Measurements from ENCODE around the gene CCDC127. TPM values are rescaled to one million over a fixed set of nuclear protein-coding genes. Genes with fewer than 3 reads are reported as not detected.
"Not testable (repeated sequence)": the region's sequence is repeated elsewhere in the genome, so short reads cannot be mapped to it uniquely, and the experiment has no call there.

Gene CCDC127
- total and polyA plus RNA-seq, 7 donors, result 4.1 to 11.2 (median 7.0) TPM

- 79 to 84% (median 84%) methylated on average over 12 of the region's 12 CpGs for WGBS, 3 donors
- H3K27ac ChIP-seq; DNase-seq; ATAC-seq; H3K4me3 ChIP-seq; H3K9me3 ChIP-seq; intact Hi-C loops (cut with DNase I); H3K27me3 ChIP-seq (ENCODE audit: insufficient read depth in 3 of 3, low read length in 2 of 3); H3K4me1 ChIP-seq: not testable (repeated sequence)
- H3K36me3 ChIP-seq (ENCODE audit: insufficient read depth in 1 of 2, low read depth in 1 of 2), result peaks cover 0 to 99% of the 10 kb centered on the region in 2 donors
These were observed 25.9 kb upstream of the CCDC127 start for GRCh38 chr5:243683-244367.

- ATAC-seq, result peak; percentile 92 to 98 (median 96)
- H3K9me3 ChIP-seq; intact Hi-C loops (cut with DNase I); H3K27me3 ChIP-seq (ENCODE audit: insufficient read depth in 3 of 3, low read length in 2 of 3); H3K4me3 ChIP-seq; DNase-seq; H3K4me1 ChIP-seq: not testable (repeated sequence)
- Histone ChIP-seq H3K27ac (peak overlapping the region; percentile 50), H3K36me3 (ENCODE audit: insufficient read depth in 1 of 2, low read depth in 1 of 2) (peaks cover 0 to 98% of the 10 kb centered on the region in 2 donors)
- 33 to 56% (median 34%) methylated on average over 13 of the region's 13 CpGs for WGBS, 3 donors
These were observed 23.2 kb upstream of the CCDC127 start for GRCh38 chr5:241045-241669.

DNA sequence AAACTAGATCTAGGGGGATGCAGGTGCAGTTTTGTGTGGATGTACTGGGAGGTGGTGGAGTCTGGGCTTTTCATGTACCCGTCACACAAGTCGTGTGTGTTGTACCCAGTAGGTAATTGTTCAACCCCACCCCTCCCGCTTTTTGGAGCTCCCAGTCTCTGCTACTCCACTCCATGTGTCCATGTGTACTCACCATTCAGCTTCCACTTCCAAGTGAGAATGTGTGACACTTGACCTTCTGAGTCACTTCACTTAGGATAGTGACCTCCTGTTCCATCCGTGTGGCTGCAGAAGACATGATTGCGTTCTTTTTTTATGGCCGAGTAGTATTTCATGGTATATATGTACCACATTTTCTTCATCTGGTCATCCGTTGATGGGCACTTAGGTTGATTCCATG is 22.6 kb upstream of the CCDC127 start:
- DNase-seq, result not testable (repeated sequence)
- Histone ChIP-seq H3K27ac (peak overlapping the region; percentile 50), H3K36me3 (ENCODE audit: insufficient read depth in 1 of 2, low read depth in 1 of 2) (peaks cover 0 to 98% of the 10 kb centered on the region in 2 donors)

DNA sequence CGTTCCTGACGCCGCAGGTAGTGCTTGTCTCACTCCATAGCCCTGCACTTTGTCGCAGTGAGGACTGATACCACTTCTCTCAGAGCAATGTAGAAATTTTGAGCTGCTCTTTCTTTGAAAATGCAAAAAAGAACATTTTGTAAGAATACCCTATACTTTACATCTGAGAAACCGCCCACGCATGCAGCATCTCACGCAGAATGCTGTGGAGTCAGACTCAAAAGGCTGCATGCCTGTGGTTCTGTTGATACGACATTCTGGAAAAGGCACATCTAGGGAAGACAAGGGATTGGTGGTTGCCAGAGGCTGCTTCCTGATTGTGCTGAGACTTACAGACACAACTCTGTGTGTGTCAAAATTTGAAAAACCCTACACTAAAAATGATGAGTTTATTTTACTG is 20.0 kb upstream of the CCDC127 start:
- H3K27me3 ChIP-seq (ENCODE audit: insufficient read depth in 3 of 3, low read length in 2 of 3); intact Hi-C loops (cut with DNase I); ATAC-seq; H3K4me3 ChIP-seq; H3K4me1 ChIP-seq; DNase-seq; H3K27ac ChIP-seq; H3K9me3 ChIP-seq: not testable (repeated sequence)
- WGBS, 3 donors, result 96 to 99% (median 96%) methylated on average over 5 to 8 of the region's 8 CpGs
- peaks cover 0 to 98% of the 10 kb centered on the region in 2 donors for H3K36me3 ChIP-seq (ENCODE audit: insufficient read depth in 1 of 2, low read depth in 1 of 2)

More for the DNA sequence above, 22.6 kb upstream of the CCDC127 start:
- intact Hi-C loops (cut with DNase I); H3K4me3 ChIP-seq; H3K27me3 ChIP-seq (ENCODE audit: insufficient read depth in 3 of 3, low read length in 2 of 3); H3K4me1 ChIP-seq; H3K9me3 ChIP-seq: not testable (repeated sequence)
- 90 to 93% (median 92%) methylated on average over 7 of the region's 7 CpGs for WGBS, 3 donors
- ATAC-seq, result peak; percentile 28 to 56 (median 44)

- WGBS, 3 donors, result 92 to 99% (median 95%) methylated on average over 6 to 7 of the region's 9 CpGs
- peaks cover 0 to 98% of the 10 kb centered on the region in 2 donors for H3K36me3 ChIP-seq (ENCODE audit: insufficient read depth in 1 of 2, low read depth in 1 of 2)
- not testable (repeated sequence) for H3K27me3 ChIP-seq (ENCODE audit: insufficient read depth in 3 of 3, low read length in 2 of 3)
These were observed 17.6 kb upstream of the CCDC127 start for GRCh38 chr5:235527-235926.

DNA sequence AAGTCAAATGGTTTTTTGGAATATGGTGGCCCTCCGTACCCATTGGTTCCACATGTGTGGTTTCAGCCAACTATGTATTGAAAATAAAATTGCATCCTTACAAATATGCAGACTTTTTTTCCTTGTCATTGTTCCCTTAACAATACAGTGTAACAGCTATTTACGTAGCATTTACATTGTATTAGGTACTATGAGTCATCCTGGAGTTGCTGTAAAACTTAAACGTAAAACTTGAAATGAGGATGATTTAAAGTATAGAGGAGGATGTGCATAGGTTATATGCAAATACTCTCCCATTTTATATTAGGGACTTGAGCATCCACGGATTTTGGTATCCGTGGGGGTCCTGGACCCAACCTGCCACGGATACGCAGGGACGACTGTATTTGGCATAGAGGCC is 16.5 kb upstream of the CCDC127 start:
- Histone ChIP-seq H3K4me1 (no peaks in the 10 kb centered on the region), H3K9me3 (no peaks in the 10 kb centered on the region), H3K27ac (no peak overlapping the region), H3K36me3 (ENCODE audit: insufficient read depth in 1 of 2, low read depth in 1 of 2) (peaks cover 0 to 98% of the 10 kb centered on the region in 2 donors), H3K4me3 (no peak overlapping the region), H3K27me3 (ENCODE audit: insufficient read depth in 3 of 3, low read length in 2 of 3) (no peaks in the 10 kb centered on the region)
- no peak for ATAC-seq
- DNase-seq, result no peak
- intact Hi-C loops (cut with DNase I), result no loop called here
- no peak for TF ChIP-seq CTCF (IDR thresholded peaks at IDR 0.05)
- 79 to 91% (median 85%) methylated on average over 8 of the region's 8 CpGs for WGBS, 3 donors

More at GRCh38 chr5:235527-235926, 17.6 kb upstream of the CCDC127 start:
- ATAC-seq; H3K9me3 ChIP-seq; H3K27ac ChIP-seq; H3K4me1 ChIP-seq; DNase-seq; intact Hi-C loops (cut with DNase I); H3K4me3 ChIP-seq: not testable (repeated sequence)

DNA sequence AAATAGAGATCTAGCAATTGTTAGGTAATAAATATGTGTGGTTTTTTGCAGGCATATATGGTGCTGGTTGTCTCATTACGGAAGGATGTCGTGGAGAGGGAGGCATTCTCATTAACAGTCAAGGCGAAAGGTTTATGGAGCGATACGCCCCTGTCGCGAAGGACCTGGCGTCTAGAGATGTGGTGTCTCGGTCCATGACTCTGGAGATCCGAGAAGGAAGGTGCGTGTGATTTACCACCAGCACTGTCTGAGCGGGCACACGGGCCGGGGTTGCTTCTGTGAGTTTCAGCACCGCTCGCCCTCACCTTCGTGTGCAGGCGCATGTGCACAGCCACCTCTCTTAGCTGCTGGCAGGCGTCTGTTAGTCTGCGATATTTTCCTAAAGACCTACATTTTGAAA is 15.5 kb upstream of the CCDC127 start:
- H3K27ac ChIP-seq; H3K27me3 ChIP-seq (ENCODE audit: insufficient read depth in 3 of 3, low read length in 2 of 3); ATAC-seq; intact Hi-C loops (cut with DNase I); H3K4me1 ChIP-seq; DNase-seq; H3K9me3 ChIP-seq; H3K4me3 ChIP-seq: not testable (repeated sequence)
- peaks cover under 1 to 100% of the 10 kb centered on the region in 2 donors for H3K36me3 ChIP-seq (ENCODE audit: insufficient read depth in 1 of 2, low read depth in 1 of 2)
- WGBS, 3 donors, result 94 to 96% (median 95%) methylated on average over 20 of the region's 20 CpGs
